ENCODE measurements around the gene CHRM3.

DNA sequence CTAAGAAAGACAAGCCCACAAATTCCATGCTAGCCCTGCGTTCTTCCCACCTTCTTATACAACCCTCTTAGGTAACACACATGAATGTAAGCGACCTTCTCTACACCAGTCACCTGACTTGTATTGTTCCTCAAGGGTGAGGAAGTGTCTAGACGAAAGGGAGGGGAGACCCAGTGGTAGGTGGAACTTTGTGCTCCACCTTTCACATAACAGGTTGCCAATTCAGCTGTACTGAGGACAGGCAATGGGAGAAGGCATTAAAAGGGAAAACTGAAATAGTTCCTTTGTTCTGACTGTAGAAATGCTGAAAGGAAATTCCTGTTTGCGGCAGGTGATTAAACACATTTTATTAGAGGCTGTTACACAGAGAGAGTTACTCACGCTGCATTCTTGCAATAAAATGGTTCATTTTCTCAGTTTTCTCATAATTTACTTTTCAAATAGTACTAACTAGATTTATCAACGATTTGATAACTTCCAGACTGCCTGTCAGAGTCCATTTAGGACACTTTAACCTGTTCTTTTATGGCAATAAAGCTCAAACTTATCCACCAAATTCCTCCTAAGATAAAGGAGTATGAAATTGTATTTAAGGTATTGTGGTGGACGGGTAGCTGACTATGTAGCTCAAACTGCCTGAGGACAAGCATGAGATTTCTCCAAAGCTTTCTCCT, 17.8 kb upstream of the CHRM3 start:
- TF ChIP-seq, protein P1, sequence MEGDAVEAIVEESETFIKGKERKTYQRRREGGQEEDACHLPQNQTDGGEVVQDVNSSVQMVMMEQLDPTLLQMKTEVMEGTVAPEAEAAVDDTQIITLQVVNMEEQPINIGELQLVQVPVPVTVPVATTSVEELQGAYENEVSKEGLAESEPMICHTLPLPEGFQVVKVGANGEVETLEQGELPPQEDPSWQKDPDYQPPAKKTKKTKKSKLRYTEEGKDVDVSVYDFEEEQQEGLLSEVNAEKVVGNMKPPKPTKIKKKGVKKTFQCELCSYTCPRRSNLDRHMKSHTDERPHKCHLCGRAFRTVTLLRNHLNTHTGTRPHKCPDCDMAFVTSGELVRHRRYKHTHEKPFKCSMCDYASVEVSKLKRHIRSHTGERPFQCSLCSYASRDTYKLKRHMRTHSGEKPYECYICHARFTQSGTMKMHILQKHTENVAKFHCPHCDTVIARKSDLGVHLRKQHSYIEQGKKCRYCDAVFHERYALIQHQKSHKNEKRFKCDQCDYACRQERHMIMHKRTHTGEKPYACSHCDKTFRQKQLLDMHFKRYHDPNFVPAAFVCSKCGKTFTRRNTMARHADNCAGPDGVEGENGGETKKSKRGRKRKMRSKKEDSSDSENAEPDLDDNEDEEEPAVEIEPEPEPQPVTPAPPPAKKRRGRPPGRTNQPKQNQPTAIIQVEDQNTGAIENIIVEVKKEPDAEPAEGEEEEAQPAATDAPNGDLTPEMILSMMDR (IDR thresholded peaks at IDR 0.05; ENCODE audit: low read depth, low read length, poor library complexity, severe bottlenecking), result no peak
- no peak for TF ChIP-seq EZH2phosphoT487 (IDR thresholded peaks at IDR 0.05; ENCODE audit: borderline replicate concordance, low read length)

Measured in DOHH2 (cell line).